SK-N-SH (cell line): ENCODE measurements around the gene CHRNE. TPM values are rescaled to one million over a fixed set of nuclear protein-coding genes. Genes with fewer than 3 reads are reported as not detected.

ENCODE experiments used
- CTCF ChIA-PET: fragments of 300-600, 350-600 bp; formaldehyde crosslinking; extraction: SDS; loops from one replicate; lab custom pipeline; 2021; lab: Yijun Ruan, JAX
- POLR2A ChIA-PET: fragments of 350-600 bp; sonication (Branson Sonifier 250); formaldehyde crosslinking; extraction: SDS; loops from one replicate; lab custom pipeline; 2020; ENCODE audit warnings: antibody characterized with exemption, inconsistent platforms; lab: Yijun Ruan, JAX
- DNase-seq: peaks from one replicate; pipeline ENCODE4 v3.0.0; 2012
- H2AFZ ChIP-seq: fragments of 200-600 bp; sonication (generic); 2 replicates; pipeline ENCODE4 v1.8.1; 2016; ENCODE audit warnings: antibody characterized with exemption, mild to moderate bottlenecking, low read depth
- H3F3A ChIP-seq: fragments of 200-600 bp; sonication (generic); replicated peaks from 2 replicates; pipeline ENCODE3; 2016; ENCODE audit warnings: antibody characterized with exemption, mild to moderate bottlenecking; ENCODE audit not compliant: insufficient read depth
- H3K27ac ChIP-seq, 2 experiments: fragments of 200-500 bp in 1 of 2; fragments of 200-600 bp in 1 of 2; sonication (Bioruptor generic) in 1 of 2; sonication (generic), shearing (Covaris generic) in 1 of 2; 2 replicates each; pipeline versions ENCODE4 v1.5.1 to v1.6.1; 2014 to 2016; ENCODE audit warnings: low read depth in 2 of 2, inconsistent platforms in 1 of 2, low read length in 1 of 2, mild to moderate bottlenecking in 1 of 2, mixed read lengths in 1 of 2
- H3K27me3 ChIP-seq: fragments of 200-600 bp; sonication (generic), shearing (Covaris generic); 2 replicates; pipeline ENCODE4 v1.6.1; 2016; ENCODE audit warnings: mixed run types; ENCODE audit not compliant: insufficient read depth
- H3K36me3 ChIP-seq, 2 experiments: fragments of 200-500 bp in 1 of 2; fragments of 200-600 bp in 1 of 2; sonication (Bioruptor generic) in 1 of 2; sonication (generic) in 1 of 2; replicated peaks in 1 of 2; 2 replicates each; pipeline versions ENCODE3 to v1.5.1; 2014 to 2016; ENCODE audit warnings: low read length in 1 of 2, mild to moderate bottlenecking in 1 of 2; ENCODE audit not compliant: insufficient read depth in 2 of 2, control insufficient read depth in 1 of 2
- H3K4me1 ChIP-seq, 2 experiments: fragments of 200-500 bp in 1 of 2; fragments of 200-600 bp in 1 of 2; sonication (Bioruptor generic) in 1 of 2; sonication (generic), shearing (Covaris generic) in 1 of 2; 2 replicates each; pipeline versions ENCODE4 v1.5.1 to v1.6.1; 2014 to 2016; ENCODE audit warnings: low read depth in 1 of 2, low read length in 1 of 2, mixed run types in 1 of 2; ENCODE audit not compliant: insufficient read depth in 2 of 2, control insufficient read depth in 1 of 2
- H3K4me2 ChIP-seq: fragments of 200-600 bp; sonication (generic), shearing (Covaris generic); 2 replicates; pipeline ENCODE4 v1.6.1; 2017; ENCODE audit warnings: mixed run types
- H3K4me3 ChIP-seq, 2 experiments: fragments of 200-500 bp in 1 of 2; fragments of 200-600 bp in 1 of 2; sonication (Bioruptor generic) in 1 of 2; sonication (generic), shearing (Covaris generic) in 1 of 2; 2 replicates each; pipeline versions ENCODE4 v1.5.1 to v1.8.1; 2014 to 2016; ENCODE audit warnings: low read depth in 2 of 2, inconsistent platforms in 1 of 2, low read length in 1 of 2, mild to moderate bottlenecking in 1 of 2, mixed read lengths in 1 of 2, moderate library complexity in 1 of 2
- H3K79me2 ChIP-seq: fragments of 200-600 bp; sonication (generic); 2 replicates; pipeline ENCODE4 v1.8.1; 2017; ENCODE audit warnings: mild to moderate bottlenecking; ENCODE audit not compliant: insufficient read depth
- H3K9ac ChIP-seq: fragments of 200-600 bp; sonication (generic); 2 replicates; pipeline ENCODE4 v1.6.1; 2017; ENCODE audit warnings: mixed run types
- H3K9me2 ChIP-seq: fragments of 200-600 bp; sonication (generic); 2 replicates; pipeline ENCODE4 v1.6.1; 2017; ENCODE audit warnings: mixed run types
- H3K9me3 ChIP-seq: fragments of 200-600 bp; sonication (generic); 2 replicates; pipeline ENCODE4 v1.6.1; 2017; ENCODE audit warnings: mixed run types, mild to moderate bottlenecking, moderate library complexity
- H4K20me1 ChIP-seq: fragments of 200-600 bp; sonication (generic); 2 replicates; pipeline ENCODE4 v1.6.1; 2017; ENCODE audit warnings: mild to moderate bottlenecking, mixed run types; ENCODE audit not compliant: insufficient read depth
- CTCF ChIP-seq: fragments of 200-600 bp; sonication (generic); IDR thresholded peaks from 2 replicates; pipeline ENCODE4 v1.6.1; 2017; ENCODE audit warnings: antibody characterized with exemption, mild to moderate bottlenecking, moderate library complexity
- EZH2phosphoT487 ChIP-seq: fragments of 200-600 bp; sonication (generic); IDR thresholded peaks from 2 replicates; pipeline ENCODE4 v1.6.1; 2017; ENCODE audit warnings: low read depth, mixed run types, mild to moderate bottlenecking, antibody characterized with exemption, moderate library complexity, borderline replicate concordance
- FOSL2 ChIP-seq: IDR thresholded peaks from 2 replicates; pipeline ENCODE4 v1.4.0; 2012; ENCODE audit warnings: low read depth, mild to moderate bottlenecking, moderate library complexity, borderline replicate concordance
- FOXM1 ChIP-seq: IDR thresholded peaks from 2 replicates; pipeline ENCODE4 v1.4.0; 2012; ENCODE audit warnings: low read depth, mild to moderate bottlenecking
- GABPA ChIP-seq: IDR thresholded peaks from 2 replicates; pipeline ENCODE4 v1.4.0; 2012; ENCODE audit warnings: low read depth, mild to moderate bottlenecking
- MAX ChIP-seq: IDR thresholded peaks from 2 replicates; pipeline ENCODE4 v1.4.0; 2012; ENCODE audit warnings: low read depth
- MEF2A ChIP-seq: IDR thresholded peaks from 2 replicates; pipeline ENCODE4 v1.4.0; 2012; ENCODE audit warnings: low read depth, borderline replicate concordance
- MXI1 ChIP-seq: IDR thresholded peaks from 2 replicates; pipeline ENCODE4 v1.6.1; 2012; ENCODE audit warnings: mild to moderate bottlenecking, low read depth, low read length, improper control_type of control experiment
- NFIC ChIP-seq: IDR thresholded peaks from 2 replicates; pipeline ENCODE4 v1.4.0; 2012; ENCODE audit warnings: borderline replicate concordance
- NRF1 ChIP-seq: IDR thresholded peaks from 2 replicates; pipeline ENCODE4 v1.6.1; 2012; ENCODE audit warnings: low read depth, mild to moderate bottlenecking, low read length
- REST ChIP-seq: IDR thresholded peaks from 2 replicates; pipeline ENCODE4 v1.6.1; 2012; ENCODE audit warnings: mild to moderate bottlenecking, low read depth, low read length, moderate library complexity
- RXRA ChIP-seq: IDR thresholded peaks from 2 replicates; pipeline ENCODE4 v1.4.0; 2012; ENCODE audit warnings: low read depth, mild to moderate bottlenecking, borderline replicate concordance
- SIN3A ChIP-seq: IDR thresholded peaks from 2 replicates; pipeline ENCODE4 v1.6.1; 2012; ENCODE audit warnings: low read depth, mild to moderate bottlenecking, low read length, moderate library complexity, borderline replicate concordance
- TCF12 ChIP-seq: IDR thresholded peaks from 2 replicates; pipeline ENCODE4 v1.4.0; 2012
- USF2 ChIP-seq: fragments of 150-350 bp; IDR thresholded peaks from 2 replicates; pipeline ENCODE4 v1.6.1; 2017; ENCODE audit warnings: antibody characterized with exemption, low read length, low read depth, borderline replicate concordance
- YY1 ChIP-seq: IDR thresholded peaks from 2 replicates; pipeline ENCODE4 v1.4.0; 2012; ENCODE audit warnings: low read depth, mild to moderate bottlenecking
- WGBS: methylation state at CpG from one replicate; pipeline ENCODE4 v1.1.6; 2017; ENCODE audit warnings: low lambda C conversion rate; 5-methylcytosine and 5-hydroxymethylcytosine counted together
- polyA plus RNA-seq, 3 experiments: library from polyadenylated mRNA; depleted of rRNA; stranded (reverse); fragments of >200 nt; gene quantifications; 2 replicates each; pipeline ENCODE4 v1.2.3, GENCODE V29; 2012

The CHRNE gene
- polyA plus RNA-seq, 1 of the 3 experiments (the other 2 are of a cell fraction) = 0.71 TPM

- WGBS = 93% methylated on average over 13 of the region's 23 CpGs
- no peaks in the 10 kb centered on the region for H3K4me1 ChIP-seq
- no peaks in the 10 kb centered on the region for H4K20me1 ChIP-seq
- H3K36me3 ChIP-seq = peaks cover 4 to 56% of the 10 kb centered on the region in 2 experiments
- no peaks in the 10 kb centered on the region for H3K79me2 ChIP-seq
- POLR2A ChIA-PET = no interaction called here
- DNase-seq = no peak
- no peak for TF ChIP-seq USF2
- no peak for TF ChIP-seq RXRA
- no peak for TF ChIP-seq CTCF
- TF ChIP-seq TCF12 = no peak
- TF ChIP-seq MAX = no peak
- TF ChIP-seq EZH2phosphoT487 = no peak
- TF ChIP-seq MEF2A = no peak
- TF ChIP-seq NRF1 = no peak
- TF ChIP-seq MXI1 = no peak
- TF ChIP-seq FOSL2 = no peak
- TF ChIP-seq SIN3A = no peak
- TF ChIP-seq NFIC = no peak
- TF ChIP-seq FOXM1 = no peak
- no peak for TF ChIP-seq GABPA
- no peak for TF ChIP-seq YY1
- TF ChIP-seq REST = no peak
- TF ChIP-seq, all 33 proteins: peak for 0
- no peaks in the 10 kb centered on the region for H3K9me3 ChIP-seq
- CTCF ChIA-PET = interaction anchor here (2.0 to 16.4 kb wide), 3 partner anchors 8 to 107 kb away, joined by 4 to 235 read pairs (median 45); partner anchors contain the start of genes C17orf107, CHRNE, GLTPD2 and VMO1
- H3K4me2 ChIP-seq = no peak overlapping the region
- no peak overlapping the region for H3K9ac ChIP-seq
- no peaks in the 10 kb centered on the region for H3K9me2 ChIP-seq
- H3K27ac ChIP-seq = no peak overlapping the region
- H3F3A ChIP-seq = peaks cover 3% of the 10 kb centered on the region
- H3K27me3 ChIP-seq = no peaks in the 10 kb centered on the region
- H2AFZ ChIP-seq = no peak overlapping the region
- H3K4me3 ChIP-seq = no peak overlapping the region
These were observed 10.2 kb downstream of the CHRNE start for GRCh38 chr17:4892499-4893221.
